ENCODE results near the gene PPL.
"Not testable (repeated sequence)": the region's sequence is repeated elsewhere in the genome, so short reads cannot be mapped to it uniquely, and the experiment has no call there.

PPL gene, protein sequence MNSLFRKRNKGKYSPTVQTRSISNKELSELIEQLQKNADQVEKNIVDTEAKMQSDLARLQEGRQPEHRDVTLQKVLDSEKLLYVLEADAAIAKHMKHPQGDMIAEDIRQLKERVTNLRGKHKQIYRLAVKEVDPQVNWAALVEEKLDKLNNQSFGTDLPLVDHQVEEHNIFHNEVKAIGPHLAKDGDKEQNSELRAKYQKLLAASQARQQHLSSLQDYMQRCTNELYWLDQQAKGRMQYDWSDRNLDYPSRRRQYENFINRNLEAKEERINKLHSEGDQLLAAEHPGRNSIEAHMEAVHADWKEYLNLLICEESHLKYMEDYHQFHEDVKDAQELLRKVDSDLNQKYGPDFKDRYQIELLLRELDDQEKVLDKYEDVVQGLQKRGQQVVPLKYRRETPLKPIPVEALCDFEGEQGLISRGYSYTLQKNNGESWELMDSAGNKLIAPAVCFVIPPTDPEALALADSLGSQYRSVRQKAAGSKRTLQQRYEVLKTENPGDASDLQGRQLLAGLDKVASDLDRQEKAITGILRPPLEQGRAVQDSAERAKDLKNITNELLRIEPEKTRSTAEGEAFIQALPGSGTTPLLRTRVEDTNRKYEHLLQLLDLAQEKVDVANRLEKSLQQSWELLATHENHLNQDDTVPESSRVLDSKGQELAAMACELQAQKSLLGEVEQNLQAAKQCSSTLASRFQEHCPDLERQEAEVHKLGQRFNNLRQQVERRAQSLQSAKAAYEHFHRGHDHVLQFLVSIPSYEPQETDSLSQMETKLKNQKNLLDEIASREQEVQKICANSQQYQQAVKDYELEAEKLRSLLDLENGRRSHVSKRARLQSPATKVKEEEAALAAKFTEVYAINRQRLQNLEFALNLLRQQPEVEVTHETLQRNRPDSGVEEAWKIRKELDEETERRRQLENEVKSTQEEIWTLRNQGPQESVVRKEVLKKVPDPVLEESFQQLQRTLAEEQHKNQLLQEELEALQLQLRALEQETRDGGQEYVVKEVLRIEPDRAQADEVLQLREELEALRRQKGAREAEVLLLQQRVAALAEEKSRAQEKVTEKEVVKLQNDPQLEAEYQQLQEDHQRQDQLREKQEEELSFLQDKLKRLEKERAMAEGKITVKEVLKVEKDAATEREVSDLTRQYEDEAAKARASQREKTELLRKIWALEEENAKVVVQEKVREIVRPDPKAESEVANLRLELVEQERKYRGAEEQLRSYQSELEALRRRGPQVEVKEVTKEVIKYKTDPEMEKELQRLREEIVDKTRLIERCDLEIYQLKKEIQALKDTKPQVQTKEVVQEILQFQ (N-terminal part only)

DNA sequence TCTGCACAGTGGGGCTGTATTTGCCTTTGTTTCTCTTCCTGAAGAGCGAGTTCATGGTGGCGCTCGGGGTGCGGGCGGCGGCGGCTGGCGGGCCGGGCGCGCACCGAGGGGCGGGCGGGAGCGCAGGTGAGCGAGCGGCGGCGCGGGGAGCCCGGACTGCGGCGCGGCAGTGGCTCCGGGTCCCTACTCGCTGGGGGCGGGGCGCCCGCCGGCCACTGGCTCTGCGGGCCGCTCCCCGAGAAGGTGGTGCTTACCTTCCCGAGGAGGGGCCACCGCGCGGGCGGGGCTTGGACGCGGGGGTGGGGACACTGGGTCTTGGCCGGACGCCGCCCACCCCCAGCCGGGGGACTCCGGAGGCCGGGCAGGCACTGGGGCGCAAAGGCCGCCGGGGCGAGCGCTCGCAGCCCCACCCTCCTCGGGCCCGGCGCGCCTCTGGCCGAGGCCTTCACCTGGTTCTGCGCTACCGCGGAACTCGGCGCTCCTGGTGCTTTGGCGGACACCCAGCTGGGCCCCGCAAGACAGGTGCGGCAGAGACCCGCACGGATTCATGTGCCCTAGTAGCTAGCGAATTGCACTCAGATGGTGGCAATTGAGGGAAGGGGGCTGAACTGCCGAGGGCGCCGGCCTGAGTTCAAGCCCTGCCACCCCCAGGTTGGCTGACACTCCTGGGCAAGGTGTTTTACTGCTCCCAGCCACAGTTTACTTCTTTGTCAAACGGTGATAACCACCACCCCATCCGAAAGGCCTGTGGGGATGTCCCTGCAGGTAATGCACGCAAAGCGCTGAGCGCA is at the start of gene PPL:
TSS of gene PPL (minus strand) at position 158 of the 791 bp plus-strand sequence. CDS start at position 55, 103 bp downstream.
- DNase-seq (ENCODE audit: low spot score) = no peak

DNA sequence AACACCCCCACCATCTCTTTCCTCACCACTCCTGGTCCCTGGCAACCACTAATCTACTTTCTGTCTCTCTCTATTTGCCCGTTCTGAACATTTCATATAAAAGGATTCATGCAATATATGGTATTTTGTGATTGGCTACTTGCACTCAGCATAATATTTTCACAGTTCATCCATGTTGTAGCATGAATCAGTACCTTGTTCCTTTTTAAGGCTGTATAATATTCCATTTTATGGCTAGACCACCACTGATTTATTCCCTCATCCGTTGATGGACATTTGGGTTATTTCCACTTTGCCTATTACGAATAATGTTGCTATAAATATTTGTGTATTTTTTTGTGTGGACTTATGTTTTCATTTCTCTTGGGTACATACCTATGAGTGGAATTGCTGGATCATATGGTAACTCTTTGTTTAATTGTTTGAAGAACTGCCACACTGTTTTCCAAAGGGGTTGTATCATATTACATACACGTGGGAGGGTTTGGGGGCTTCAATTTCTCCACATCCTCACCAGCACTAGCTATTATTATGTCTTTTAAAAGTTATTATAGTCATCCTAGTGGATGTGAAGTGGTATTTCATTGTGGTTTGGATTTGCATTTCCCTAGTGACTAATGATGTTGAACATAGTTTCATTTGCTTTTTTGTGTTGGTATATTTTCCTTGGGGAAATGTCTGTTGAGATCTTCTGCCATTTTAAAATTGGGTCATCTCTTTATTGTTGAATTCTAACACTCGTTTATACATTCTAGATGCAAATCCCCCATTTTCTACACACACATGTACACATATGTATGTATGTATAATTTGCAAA is 47.4 kb upstream of the PPL start:
- no peak for DNase-seq (ENCODE audit: low spot score)

DNA sequence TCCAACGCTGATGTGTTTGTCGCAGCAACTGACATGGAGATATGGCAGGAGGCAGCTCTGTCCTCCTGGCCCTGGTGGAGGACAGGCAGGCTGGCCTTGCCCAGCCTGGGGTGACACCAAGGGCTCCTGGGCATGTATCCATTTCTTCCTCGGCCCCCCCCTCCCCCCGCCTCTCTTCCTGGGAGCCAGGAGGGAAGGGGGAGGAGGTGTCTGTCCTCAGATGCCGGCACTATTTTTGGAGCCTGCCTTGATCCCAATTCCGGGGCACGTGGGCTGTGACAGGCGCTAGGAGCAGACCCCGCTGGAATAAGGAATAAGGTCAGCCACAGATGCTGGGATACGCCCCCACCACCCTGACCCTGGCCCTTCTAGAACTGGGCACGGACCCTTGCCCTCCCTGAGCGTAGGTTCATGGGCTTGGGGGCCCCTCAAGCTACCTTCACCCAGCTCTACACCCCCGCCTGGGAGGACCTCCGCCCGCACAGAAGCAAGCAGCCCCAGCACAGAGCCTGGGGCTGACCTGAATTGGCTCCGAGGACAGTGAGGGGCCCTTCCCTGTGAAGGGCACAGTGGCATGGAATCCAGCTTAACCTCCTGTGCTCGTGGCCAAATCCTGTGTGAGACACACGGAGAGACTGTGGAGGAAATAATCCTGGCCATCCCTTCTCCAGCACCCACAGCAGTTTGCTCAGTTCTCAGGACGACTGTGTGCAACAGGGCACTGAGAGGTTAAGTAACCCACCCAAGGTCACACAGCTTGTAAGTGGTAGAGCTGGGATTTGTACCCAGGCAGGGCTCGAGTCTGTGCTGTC is 45.3 kb upstream of the PPL start:
- DNase-seq (ENCODE audit: low spot score) = no peak

DNA sequence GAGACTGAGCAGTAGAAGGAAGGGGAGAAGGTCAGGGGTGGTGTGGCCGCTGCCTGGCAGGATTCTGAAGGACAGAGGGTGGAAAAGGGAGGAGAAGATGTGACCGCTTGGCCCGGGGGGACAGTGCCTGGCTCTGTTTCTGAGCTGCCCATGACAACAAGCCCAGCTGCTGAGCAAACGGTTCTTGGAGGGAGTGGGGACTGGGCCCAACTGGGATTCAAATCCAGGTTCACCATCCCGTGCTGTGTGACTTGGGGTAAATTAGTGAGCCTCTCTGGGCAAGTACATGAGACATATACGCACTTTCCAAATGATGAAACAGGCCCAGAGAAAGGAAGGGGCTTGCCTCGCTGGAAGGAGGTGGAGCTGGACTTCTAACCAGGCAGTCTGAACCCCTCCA is 44.5 kb upstream of the PPL start:
- no peak for DNase-seq (ENCODE audit: low spot score)

DNA sequence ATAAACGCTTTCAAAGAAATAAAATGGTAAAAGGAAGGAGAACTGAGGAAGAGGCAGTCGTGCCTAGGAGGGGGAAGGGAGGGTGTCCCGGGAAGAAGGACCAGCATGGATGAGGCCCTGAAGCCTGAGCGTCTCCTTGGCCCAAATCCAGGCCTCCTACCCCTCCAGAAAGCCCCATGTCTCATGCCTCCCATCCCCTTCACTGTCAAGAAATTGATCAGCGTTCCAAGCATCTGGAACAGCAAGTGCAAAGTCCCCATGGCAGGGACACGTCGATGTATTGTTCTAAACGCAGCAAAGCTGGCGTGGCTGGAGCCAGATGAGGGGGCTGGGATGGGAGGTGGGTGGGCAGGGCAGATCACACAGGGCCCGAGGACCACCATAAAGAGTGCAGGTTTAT is 43.7 kb upstream of the PPL start:
- no peak for DNase-seq (ENCODE audit: low spot score)

DNA sequence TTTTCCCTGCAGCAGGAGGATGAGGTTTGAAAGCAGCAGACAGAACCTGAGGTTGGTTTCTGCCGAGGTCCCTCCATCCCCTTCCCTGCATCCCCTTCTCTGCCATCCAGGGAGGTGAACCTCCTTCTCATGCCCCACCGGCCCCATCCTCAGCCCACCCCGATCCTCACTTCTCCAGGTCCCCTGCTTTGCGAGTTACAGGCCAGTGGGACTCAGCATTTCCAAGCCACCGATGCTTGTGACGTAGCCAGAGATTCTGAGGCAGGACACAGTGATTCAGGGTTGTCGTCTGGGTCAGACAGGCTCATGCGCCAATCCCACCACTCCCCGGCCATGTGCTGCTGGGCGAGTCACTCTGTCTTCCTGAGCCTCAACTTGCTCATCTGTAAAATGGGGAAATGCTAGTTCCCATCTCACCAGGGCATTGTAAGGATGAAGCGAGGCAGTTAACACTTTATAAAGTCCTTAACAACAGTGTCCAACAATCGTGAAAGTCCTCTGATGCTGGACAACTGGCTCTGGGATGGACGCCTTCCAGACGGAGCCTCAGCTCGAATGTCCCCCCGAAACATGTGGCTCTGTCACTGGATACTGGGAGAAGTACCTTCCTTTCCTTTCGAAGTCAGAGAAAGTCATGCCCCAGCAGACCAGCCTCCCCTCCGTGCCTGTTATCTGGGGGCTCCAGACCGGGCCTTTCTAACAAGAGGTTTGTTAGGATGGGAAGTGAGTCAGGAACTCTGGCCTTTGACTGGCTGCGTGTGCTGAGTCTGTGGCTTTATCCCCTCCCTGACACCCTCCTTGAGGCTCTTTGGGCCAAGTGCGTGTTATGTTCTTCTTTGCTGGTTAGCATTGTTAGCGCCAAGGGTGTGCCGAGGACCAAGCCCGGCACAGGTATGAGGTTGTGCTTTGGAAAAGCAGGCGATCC is 43.0 kb upstream of the PPL start:
- DNase-seq (ENCODE audit: low spot score) = no peak

DNA sequence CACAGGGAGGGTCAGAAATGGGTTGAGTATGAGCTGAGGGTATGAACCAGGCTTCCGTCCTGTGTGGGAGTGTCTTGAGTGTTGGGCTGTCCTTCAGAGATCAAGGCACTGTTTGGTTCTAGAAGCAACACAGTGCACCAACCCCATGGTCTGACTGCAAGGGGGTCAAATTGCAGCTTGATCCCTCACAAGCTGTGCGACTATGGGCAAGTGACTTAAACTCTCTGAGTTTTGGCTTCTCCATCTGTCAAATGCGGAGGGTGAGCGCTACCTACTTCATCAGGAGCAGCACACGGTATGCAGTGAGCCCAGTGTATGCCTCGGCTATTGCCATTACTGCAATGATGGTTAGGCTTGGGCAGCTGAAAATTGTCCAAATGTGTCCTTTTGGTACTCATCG is 42.2 kb upstream of the PPL start:
- DNase-seq (ENCODE audit: low spot score) = no peak

DNA sequence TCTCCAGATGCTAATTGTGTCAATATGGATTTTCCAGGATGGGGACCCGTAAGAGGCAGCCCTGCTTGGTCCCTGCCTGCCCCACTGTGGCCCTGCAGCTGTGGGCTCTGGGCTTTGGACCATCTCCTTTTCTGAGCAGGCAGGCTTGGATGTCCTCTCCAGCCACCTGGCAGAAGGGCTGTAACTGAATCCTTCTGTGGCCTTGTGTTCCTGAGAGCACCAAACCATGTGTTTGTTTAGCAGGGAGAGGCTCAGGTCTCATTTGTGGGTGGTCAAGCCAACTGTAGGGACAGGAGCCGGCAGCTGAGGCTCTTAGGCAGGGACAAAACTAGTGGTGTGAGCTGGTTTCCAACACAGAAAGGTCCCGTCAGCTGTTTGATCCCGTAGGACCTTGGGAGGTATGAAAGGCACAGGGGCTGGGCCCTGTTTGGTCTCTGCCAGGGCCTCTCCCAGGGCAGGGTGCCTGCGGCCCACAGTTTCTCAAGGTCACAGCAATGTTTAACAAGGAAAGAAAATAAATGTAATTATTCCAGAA is 39.7 kb upstream of the PPL start:
- no peak for DNase-seq (ENCODE audit: low spot score)

DNA sequence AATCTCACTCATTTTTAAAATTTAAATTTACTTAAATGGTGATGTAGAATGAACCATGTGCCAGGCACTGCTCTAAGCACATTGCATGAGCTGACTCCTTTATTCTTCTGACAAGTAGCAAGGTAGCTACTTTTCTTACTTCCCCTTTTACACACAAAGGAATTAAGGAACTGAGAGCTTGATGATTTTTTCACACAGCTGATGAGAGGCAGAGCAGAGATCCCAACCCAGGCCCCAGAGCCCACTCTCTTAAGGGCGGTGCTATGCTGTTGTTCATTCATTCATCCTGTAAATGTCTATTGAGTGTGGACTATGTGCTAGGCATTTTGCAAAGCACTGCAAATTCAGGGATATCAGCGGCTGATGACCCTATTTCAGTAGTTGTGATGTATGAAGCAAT is 39.1 kb upstream of the PPL start:
- no peak for DNase-seq (ENCODE audit: low spot score)

DNA sequence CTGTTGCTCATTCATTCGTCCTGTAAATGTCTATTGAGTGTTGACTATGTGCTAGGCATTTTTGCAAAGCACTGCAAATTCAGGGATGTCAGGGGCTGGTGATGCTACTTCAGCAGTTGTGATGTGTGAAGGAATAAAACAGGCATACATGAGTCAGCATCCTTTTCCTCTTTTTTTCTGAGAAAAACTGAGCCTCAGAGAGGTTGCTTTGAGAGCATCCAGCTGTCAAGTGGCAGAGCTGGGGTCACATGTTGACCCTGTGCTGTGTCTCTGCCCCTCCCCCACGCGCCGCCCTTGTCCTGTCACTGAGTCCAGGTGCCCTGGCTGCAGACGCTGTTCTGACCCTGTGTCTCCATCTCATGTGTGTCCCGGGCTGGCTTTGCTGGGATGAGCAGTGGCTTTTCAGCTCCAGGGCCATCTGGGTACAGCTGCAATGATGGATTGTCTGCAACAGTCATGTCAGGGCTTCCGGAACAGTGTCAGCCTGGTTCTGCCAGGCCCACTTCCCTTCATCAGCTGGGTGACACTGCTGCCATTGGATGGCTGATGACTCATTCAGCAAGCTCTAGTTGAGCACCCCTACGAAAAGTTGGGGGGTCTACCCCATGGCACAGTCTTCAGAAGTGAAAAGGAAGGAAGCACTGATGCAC is 36.1 kb upstream of the PPL start:
- DNase-seq (ENCODE audit: low spot score) = no peak

DNA sequence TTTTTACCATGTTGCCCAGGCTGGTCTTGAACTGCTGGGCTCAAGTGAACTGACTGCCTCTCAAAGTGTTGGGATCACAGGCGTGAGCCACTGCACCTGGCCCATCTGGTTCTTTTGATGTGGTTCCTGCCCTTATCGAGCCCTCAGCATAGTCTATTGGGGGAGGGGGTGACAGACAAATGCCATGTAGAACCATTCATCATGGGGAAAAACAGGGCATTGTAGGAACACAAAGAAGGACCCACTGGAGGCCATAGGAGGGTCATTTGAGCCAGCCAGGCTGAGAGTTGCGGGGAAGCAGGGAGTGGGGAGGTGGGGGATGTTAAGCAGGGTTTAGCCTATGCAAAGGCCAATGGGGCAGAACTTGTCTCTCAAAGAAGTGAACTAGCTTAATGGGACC is 33.1 kb upstream of the PPL start:
- no peak for DNase-seq (ENCODE audit: low spot score)

DNA sequence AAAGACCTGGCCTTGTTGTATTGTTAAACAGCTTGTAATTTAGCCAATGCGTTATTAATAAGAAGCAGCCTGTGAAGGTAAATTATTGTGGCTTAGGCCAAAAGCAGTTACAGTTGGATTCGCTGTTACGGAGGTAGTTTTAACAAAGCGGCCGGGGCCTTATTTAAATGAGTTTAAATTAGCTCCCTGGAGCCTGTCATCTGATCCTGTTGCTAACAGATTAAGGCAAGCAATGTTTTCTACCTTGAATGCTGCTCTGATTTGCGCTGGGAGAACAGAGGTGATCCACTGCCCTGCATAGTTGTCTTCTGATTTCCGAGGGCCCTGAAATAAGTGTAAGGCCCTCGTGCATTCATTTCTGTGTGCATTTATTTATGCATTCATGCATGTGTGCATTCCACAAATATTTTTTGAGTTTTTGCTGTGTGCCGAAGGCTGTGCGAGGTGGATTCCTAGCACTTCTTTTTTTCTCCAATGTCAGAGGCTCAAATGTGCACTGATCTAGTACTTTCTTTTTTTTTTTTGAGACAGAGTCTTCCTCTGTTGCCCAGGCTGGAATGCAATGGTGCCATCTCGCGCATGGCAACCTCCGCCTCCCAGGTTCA is 32.0 kb upstream of the PPL start:
- DNase-seq (ENCODE audit: low spot score) = no peak

DNA sequence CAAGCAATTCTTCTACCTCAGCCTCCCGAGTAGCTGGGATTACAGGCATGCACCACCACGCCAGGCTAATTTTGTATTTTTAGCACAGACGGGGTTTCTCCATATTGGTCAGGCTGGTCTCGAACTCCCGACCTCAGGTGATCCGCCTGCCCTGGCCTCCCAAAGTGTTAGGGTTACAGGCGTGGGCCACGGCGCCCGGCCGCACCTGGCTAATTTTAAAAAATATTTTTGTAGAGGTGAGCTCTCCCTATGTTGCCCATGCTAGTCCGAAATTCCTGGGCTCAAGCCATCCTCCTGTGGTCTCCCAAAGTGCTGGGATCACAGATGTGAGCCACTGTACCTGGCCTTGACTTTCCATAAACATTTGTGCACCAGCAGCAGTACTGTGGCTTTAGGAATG is 31.3 kb upstream of the PPL start:
- DNase-seq (ENCODE audit: low spot score) = not testable (repeated sequence)

DNA sequence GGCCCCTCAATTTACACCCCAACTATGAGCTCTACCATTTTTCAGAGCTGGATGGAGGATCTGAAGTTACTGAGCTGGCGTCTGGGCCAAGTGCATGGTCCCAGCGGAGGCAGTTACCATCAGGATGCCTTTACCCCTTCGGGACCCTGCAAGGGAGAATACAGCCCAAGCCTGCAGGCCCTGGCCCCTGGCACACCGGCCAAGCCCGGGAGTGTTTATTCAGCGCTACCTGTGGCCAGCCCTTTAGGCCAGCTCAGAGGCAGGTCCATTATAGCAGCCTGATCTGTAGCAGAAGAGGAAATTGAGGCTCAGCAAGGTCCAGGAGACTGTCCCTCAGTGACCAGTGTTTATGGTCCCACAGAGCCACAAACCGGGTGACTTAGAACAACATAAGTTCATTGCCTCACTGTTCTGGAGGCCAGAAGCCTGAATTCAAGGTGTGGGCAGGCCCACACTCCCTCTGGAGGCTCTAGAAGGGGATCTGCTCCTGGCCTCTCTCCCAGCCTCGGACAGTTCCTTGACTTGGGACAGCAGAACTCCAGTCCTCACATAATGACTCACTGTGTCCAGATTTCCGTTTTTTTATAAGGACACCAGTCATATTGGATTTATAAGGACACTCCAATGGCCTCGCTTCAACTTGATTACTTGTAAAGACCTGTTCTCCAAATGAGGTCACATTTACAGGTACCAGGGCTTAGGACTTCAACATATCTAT is 29.9 kb upstream of the PPL start:
- no peak for DNase-seq (ENCODE audit: low spot score)

DNA sequence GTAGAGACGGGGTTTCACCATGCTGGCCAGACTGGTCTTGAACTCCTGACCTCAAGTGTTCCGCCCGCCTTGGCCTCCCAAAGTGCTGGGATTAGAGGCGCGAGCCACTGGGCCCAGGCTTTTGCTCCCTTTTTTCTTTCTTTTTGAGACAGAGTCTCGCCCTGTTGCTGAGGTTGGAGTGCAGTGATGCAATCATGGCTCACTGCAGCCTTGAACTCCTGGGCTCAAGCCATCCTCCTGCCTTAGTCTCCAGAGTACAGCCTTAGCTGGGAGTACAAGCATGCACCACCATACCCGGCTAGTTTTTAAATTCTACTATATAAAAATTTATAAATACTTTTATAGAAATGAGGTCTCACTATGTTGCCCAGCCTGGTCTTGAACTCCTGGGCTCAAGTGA is 26.6 kb upstream of the PPL start:
- not testable (repeated sequence) for DNase-seq (ENCODE audit: low spot score)

DNA sequence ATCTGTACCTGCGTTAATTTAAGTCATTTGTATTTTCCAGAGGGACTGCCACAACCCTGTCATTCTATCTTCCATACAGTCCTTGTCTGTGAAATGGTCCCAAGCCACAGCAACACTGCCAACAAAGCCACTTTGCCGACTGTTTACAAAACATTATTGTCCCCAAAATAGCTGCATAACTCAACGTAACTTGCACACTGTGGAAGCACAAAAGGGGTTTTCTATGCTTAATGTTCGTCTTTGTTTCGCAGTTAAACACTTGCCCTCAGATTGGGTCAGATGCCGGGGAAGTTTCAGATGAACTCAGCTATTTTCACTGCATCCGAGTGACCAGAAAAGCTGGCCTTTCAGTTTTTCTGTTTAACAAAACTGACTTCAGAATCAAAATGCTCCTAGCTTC is 25.8 kb upstream of the PPL start:
- DNase-seq (ENCODE audit: low spot score) = peak; percentile 40

DNA sequence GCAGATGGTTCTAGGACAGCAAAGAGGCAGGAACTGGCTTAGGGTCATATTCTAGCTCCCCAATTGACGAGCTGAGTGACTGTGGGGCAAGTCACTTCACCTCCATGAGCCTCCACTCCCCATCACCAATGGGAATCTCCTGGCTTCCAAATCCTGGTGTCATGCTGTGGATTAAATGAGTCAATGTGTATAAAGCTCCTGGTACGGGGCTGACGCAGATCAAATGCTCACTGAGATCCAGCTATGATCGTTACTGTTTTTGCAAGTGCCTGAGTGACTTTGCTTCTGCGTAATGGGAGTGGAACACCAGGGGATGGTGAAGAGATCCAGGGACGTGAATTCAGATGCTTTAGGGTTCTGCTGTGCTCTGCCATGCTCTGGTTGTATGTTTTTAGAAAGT is 23.6 kb upstream of the PPL start:
- no peak for DNase-seq (ENCODE audit: low spot score)
